HuH-7.5 (cell line): ENCODE results near the gene TMUB1.
A peak's percentile ranks its signal among the peaks of the same experiment; 100 is the strongest.

Experiments used
- DNase-seq: peaks from one replicate; pipeline ENCODE4 v3.0.0; 2011; ENCODE audit warnings: low spot score

TMUB1 gene

GRCh38 chr7:151066273-151066974 lies 16.9 kb downstream of the TMUB1 start:
- no peak for DNase-seq

DNA sequence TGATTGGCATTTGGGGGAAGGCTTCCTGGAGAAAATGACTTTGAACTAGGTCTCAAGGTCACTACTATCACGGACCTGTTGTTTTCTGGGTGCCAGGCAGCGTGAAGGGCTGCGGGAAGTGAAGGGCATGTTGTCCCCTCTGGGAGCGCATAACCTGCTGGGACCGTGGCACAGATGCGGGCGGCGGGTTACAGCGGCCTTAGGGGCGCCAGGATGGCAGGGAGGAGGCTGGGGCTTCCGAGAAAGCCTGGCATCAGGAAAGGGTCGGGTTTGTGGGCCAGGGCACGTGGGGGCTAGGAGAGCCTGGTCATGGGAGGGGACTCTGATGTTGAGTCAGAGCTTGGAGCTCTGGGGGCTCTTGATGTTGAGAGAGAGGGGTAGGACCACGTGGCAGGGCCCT lies 17.8 kb downstream of the TMUB1 start:
- DNase-seq = no peak

DNA sequence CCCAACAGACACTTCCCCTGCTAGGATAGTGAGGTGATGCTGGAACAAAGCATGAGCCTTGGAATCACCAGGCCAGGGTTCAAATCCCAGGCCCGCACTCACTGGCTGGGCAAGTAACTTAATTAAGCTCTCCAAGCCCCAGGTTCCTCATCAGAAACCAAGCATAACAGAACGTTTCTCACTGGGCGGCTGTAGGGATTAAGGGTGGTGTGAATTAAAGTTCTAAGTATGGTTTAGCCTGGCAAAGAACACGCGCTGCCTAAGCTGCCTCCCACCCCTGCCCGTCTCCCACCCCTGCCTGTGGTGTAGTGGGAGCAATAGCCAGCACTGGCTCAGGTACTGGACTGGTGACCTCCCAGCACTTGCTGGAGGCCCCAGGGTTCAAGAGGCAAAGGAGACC lies 18.3 kb downstream of the TMUB1 start:
- DNase-seq = no peak

- DNase-seq = no peak
These were observed 18.8 kb downstream of the TMUB1 start for GRCh38 chr7:151064454-151064853.

DNA sequence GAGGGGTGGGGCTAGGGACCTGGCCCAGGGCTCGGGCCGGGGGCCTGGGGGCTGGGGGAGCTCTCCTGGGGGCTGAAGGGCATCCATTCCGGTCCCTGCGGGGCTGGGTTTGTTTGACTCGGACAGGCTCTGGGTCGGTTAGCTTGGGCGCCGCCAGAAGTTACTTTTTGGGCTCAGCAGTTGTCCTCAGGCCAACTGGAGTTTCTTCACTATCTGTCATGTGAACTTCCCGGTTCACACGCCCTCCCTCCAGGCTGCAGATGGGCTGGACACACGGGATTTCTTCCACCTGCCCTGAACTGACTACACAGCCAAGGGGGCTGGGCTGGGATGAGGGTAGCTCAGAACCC lies 20.1 kb downstream of the TMUB1 start:
- peak; percentile 71 for DNase-seq

- peak; percentile 99 for DNase-seq
These were observed 20.7 kb downstream of the TMUB1 start for GRCh38 chr7:151062399-151063211.

DNA sequence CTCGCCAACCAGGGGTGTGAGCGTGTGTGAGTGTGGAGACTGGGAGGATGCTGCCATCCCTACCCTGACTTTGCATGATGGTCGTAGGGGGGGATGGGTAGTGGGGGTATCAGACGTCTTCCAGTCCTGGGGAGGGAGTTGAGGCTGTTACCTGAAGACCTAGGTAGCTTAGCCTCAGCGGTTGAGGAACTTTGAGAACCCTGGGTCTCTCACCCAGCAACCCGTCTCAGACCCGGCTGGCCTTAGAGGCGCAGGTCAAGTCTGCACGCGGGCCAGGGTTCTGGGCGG lies 21.2 kb downstream of the TMUB1 start:
- DNase-seq = no peak

DNA sequence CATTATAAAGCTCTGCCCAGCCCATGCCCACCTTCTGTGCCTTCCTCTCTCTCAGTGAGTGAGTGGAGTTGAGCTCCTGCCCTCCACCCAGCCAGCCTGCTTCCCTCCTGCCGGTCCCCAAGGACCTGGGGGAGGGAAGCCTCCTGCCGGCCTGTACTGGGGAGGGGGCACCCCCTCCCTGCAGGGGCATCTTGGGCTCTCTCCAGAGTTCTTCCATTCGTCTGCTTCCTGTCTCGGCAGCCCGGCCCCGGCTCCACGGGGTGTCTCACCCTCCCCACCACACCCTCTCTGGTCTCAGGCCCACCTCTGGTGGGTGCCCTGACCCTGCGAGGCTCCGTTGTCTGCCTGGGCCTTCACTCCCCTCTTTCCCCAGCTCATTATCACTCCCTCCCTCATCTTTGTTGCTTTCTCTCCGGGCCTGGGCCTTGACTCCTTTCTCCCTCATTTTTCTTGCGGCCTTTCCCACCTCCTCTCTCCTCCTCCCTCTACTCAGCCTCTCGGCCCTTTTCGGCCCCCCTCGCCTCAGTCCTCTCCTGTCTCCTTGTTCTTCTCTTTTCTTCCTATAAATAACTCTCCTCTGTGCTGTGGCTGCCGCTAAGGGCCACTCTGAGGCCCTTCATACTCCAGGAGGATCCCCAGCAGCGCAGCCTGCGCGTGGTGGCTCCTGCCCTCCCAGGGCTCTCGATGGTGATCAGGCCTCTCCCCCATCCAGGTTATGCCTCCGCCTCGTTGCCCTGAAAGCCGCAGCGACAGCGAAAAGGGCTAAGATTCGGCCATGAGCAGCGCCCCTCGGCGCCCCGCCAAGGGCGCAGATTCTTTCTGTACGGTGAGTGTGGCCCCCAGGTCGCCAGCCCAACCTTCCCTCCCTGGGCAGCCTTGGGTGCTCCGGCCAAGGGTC lies 21.8 kb downstream of the TMUB1 start:
- no peak for DNase-seq

- no peak for DNase-seq
These were observed 22.7 kb downstream of the TMUB1 start for GRCh38 chr7:151060416-151061212.

GRCh38 chr7:151060113-151060415 lies 23.2 kb downstream of the TMUB1 start:
- no peak for DNase-seq

DNA sequence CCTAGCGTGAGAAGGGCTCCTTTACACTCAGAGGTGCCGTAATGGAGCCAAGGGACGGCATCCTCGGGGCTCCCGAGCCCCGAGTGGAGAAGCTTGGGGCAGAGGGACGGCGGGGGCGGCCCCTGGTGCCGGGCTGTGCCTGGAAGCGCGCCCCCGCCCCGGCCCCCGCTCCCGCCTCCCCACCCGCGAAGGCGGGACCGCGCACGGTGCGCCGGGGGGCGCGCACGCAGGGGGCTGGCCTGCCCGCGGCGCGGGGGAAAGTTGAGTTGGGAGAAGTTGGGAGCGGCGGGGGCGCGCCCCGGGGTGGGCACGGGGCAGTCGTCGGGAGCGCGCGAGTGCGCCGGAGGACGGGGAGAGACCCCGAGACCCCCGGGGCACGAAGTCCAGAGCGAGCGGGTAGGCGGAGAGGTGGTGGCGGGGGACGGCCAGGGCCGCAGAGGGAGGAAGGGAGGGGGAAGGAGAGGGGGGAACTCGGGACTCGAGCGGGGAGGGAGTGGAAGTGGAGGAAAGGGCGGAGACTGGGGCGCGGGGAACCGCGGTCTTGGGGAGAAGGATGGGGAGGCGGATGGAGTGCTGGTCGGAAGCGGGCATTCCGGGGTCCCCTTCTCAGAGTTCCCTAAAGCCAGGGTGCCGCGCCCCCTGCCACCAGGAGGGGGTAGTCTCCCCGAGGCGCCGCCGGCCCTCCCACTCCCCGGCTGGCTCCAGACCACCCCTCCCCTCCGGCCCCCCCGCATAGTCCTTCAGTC lies 23.8 kb downstream of the TMUB1 start, which contains the start of gene SLC4A2:
Gene SLC4A2 (plus strand): TSS at position 223 of the 746 bp plus-strand sequence. CDS start 2,399 bp downstream, outside the sequence.
- DNase-seq = peak; percentile 97

GRCh38 chr7:151058781-151059366 lies 24.4 kb downstream of the TMUB1 start:
- DNase-seq = no peak

DNA sequence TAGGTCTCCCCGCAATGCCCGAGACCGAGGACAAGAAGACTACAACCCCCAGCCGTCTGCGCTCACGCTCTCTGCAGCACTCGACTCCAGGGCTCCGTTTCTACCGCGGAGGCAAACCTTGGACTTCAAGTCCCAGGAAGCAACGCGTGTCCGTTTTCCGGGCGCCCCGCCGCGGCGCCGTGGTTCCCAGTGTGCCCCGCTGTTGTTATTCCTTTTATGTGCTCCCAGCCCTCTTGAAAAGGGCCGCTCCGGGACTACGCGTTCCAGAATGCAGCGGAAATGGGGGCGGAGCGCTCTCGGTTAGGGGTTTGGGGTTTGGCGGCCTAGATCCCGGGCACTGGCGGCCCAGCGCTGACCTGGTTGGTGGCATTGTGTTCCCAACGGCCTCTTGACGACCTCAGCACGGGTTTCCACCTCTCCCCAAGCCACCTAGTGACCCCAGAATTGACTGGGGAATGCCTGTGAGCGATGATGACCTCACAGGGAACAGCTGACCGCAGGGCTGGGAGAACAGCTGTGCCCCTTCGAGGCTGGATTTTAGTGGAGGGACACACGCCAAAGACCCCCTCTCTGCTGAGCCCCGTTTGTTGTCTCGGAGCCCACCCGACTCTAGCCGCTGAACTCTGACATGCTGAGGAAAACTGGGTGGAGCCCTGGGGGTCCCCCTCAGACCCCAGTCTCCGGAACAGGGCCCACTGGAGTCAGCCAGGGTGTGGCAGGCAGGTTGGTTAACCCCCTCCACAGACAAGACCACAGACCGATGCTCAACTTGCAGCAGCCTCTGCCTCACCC lies 25.1 kb downstream of the TMUB1 start:
- DNase-seq = peak; percentile 100

- DNase-seq = peak; percentile 82
These were observed 25.7 kb downstream of the TMUB1 start, which contains the start of gene CDK5 for GRCh38 chr7:151057506-151057988. Gene CDK5 (minus strand): TSS chr7:151057897. CDS start chr7:151057848, 49 bp downstream.

- no peak for DNase-seq
These were observed 26.4 kb downstream of the TMUB1 start for GRCh38 chr7:151056666-151057505.

- no peak for DNase-seq
These were observed 27.0 kb downstream of the TMUB1 start for GRCh38 chr7:151056283-151056665.

GRCh38 chr7:151053751-151054150 lies 29.5 kb downstream of the TMUB1 start:
- DNase-seq = no peak

DNA sequence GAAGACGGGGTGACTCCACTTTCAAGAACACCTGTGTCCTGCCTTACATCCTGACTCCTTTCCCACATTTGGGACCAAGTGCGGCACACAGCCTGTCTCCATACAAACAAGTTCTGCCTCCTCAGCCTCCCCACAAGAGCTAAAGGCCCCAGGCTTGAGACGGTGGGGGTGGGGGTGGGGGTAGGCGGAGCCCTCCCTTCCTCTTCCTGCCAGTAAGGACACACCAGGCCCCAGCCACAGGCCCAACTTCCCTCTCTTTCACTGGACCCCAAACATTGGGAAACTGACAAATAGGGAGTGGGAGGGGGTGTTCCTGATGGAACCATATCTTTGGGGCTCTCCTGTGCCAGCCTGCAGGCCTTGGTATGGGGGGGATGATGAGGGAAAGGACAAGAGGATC lies 30.2 kb downstream of the TMUB1 start:
- no peak for DNase-seq

GRCh38 chr7:151051108-151051507 lies 32.2 kb downstream of the TMUB1 start:
- DNase-seq = no peak
